IPS DF 6.9 (cell line): ENCODE data around the gene NCKIPSD.
"Not testable (repeated sequence)": the region's sequence is repeated elsewhere in the genome, so short reads cannot be mapped to it uniquely, and the experiment has no call there.

Experiments
- DNase-seq: peaks from one replicate; pipeline ENCODE4 v3.0.0-alpha.2; 2013; ENCODE audit warnings: low read depth, low spot score
- H3K27ac ChIP-seq: one replicate; pipeline ENCODE4 v1.5.1; 2013; ENCODE audit warnings: low read length, control low read depth
- H3K27me3 ChIP-seq: 2 replicates; pipeline ENCODE4 v1.6.1; 2013; ENCODE audit warnings: mild to moderate bottlenecking, low read length; ENCODE audit not compliant: control insufficient read depth, insufficient read depth
- H3K36me3 ChIP-seq: 2 replicates; pipeline ENCODE4 v1.6.1; 2013; ENCODE audit warnings: low read length; ENCODE audit not compliant: control insufficient read depth, insufficient read depth
- H3K4me1 ChIP-seq: 2 replicates; pipeline ENCODE4 v1.6.1; 2013; ENCODE audit warnings: low read length; ENCODE audit not compliant: control insufficient read depth, insufficient read depth
- H3K4me3 ChIP-seq: 2 replicates; pipeline ENCODE4 v1.5.1; 2013; ENCODE audit warnings: mild to moderate bottlenecking, low read length
- H3K9me3 ChIP-seq: 2 replicates; pipeline ENCODE4 v1.6.1; 2013; ENCODE audit warnings: low read length, inconsistent platforms; ENCODE audit not compliant: control insufficient read depth, insufficient read depth
- whole genome bisulfite sequencing: extraction: QIAGEN DNeasy Blood & Tissue Kit; methylation state at CpG from one replicate; pipeline ENCODE4 v1.1.7; 2013; ENCODE audit warnings: mixed read lengths, missing lambda C conversion rate; ENCODE audit not compliant: insufficient read length, insufficient coverage; 5-methylcytosine and 5-hydroxymethylcytosine counted together

NCKIPSD gene

DNA sequence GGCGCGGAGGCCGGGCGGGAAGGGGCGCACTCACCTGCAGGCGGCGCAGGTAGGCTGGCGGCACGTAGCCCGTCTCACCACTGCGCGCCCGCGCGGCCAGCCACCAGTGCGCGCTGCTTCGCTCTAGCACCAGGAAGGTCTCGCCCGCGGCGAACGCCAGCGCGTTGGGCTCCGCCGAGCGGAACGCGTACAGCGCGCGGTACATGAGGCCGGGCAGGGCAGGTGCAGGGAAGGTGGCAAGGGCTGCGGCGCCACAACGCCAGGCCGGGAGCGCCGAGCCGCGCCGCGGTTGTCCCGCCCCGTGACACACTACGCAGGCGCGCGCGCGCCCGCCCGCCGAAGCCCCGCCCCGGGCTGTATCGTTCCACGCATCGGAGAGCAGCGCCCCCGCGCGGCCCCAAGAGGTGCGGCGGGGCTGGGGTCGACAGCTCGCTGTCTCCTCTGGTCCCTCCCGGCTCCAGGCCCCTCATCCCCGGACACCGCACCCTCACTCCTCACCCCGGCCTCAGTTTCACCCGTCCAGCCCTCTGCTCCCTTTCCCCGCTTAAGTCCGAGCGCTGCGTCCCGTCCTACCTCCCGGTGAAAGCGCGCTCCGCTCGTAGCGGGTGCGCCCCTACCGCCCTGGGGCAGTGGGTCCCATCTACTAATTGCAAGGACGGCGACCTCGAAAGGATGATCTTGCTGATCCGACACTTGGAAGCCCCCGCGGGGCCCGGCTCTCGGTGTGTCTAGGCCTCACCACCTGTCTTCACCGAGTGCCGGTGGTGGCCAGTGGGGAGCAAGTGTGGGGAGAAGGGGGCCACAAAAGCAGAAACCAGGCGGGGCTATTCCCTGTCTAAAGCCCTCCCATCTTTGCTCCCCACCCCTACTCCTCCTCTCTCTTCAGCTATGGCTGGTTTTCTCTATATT lies at the start of gene NCKIPSD:
TSS of gene NCKIPSD (minus strand) at position 313 of the 909 bp plus-strand sequence. CDS start at position 205, 108 bp downstream.
- WGBS: no CpG with 5 or more reads among the region's 97 CpGs
- H3K4me1 ChIP-seq: 0 out of 2 replicates have a peak, but pooled peaks cover 3% of the 10 kb centered on the region
- no peak for DNase-seq
- no peaks in the 10 kb centered on the region for H3K9me3 ChIP-seq
- no peak within 1 kb of the TSS for H3K27ac ChIP-seq
- H3K36me3 ChIP-seq: peaks cover 41% of the 10 kb centered on the region
- H3K27me3 ChIP-seq: no peaks in the 10 kb centered on the region
- peak within 1 kb of the TSS; percentile 79 for H3K4me3 ChIP-seq

DNA sequence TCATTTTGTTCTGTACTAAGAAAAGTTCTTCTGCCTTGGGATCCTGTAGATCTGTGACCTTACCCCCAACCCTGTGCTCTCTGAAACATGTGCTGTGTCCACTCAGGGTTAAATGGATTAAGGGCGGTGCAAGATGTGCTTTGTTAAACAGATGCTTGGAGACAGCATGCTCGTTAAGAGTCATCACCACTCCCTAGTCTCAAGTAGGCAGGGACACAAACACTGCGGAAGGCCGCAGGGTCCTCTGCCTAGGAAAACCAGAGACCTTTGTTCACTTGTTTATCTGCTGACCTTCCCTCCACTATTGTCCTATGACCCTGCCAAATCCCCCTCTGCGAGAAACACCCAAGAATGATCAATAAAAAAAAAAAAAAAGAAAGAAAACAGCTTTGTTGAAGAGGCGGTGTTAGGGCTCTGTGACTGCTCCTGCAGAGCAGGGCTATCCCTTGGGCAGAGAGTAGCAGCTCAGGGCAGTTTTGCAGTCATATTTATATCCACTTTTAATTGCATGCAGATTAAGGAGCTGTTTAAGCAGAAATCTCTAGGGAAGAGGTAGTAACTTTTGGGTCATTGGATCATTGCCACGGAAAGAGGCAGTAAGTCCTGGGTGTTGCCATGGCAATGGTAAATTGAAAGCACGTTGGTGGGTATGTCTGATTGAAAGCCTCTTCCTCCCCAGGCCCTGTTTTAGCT lies 49.5 kb upstream of the NCKIPSD start:
- not testable (repeated sequence) for H3K9me3 ChIP-seq, H3K36me3 ChIP-seq, H3K4me1 ChIP-seq, H3K4me3 ChIP-seq, DNase-seq, H3K27me3 ChIP-seq, H3K27ac ChIP-seq
- no CpG with 5 or more reads among the region's 8 CpGs for WGBS

DNA sequence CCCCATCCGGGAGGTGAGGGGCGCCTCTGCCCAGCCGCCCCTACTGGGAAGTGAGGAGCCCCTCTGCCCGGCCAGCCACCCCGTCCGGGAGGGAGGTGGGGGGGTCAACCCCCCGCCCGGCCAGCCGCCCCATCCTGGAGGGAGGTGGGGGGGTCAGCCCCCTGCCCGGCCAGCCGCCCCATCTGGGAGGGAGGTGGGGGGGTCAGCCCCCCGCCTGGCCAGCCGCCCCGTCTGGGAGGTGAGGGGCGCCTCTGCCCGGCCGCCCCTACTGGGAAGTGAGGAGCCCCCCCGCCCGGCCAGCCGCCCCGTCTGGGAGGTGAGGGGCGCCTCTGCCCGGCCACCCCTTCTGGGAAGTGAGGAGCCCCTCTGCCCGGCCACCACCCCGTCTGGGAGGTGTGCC lies 48.8 kb upstream of the NCKIPSD start:
- H3K27ac ChIP-seq, DNase-seq, H3K4me3 ChIP-seq, H3K9me3 ChIP-seq, H3K27me3 ChIP-seq, H3K36me3 ChIP-seq, H3K4me1 ChIP-seq: not testable (repeated sequence)
- WGBS: no CpG with 5 or more reads among the region's 25 CpGs

DNA sequence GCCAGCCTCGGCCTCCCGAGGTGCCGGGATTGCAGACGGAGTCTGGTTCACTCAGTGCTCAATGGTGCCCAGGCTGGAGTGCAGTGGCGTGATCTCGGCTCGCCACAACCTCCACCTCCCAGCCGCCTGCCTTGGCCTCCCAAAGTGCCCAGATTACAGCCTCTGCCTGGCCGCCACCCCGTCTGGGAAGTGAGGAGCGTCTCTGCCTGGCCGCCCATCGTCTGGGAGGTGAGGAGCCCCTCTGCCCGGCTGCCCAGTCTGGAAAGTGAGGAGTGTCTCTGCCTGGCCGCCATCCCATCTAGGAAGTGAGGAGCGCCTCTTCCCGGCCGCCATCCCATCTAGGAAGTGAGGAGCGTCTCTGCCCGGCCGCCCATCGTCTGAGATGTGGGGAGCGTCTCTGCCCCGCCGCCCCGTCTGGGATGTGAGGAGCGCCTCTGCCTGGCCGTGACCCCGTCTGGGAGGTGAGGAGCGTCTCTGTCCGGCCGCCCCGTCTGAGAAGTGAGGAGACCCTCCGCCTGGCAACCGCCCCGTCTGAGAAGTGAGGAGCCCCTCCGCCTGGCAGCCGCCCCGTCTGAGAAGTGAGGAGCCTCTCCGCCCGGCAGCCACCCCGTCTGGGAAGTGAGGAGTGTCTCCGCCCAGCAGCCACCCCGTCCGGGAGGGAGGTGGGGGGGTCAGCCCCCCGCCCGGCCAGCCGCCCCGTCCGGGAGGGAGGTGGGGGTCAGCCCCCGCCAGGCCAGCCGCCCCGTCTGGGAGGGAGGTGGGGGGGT lies 48.2 kb upstream of the NCKIPSD start:
- H3K36me3 ChIP-seq, H3K27me3 ChIP-seq, H3K4me3 ChIP-seq, H3K9me3 ChIP-seq, H3K4me1 ChIP-seq, DNase-seq, H3K27ac ChIP-seq: not testable (repeated sequence)
- WGBS: no CpG with 5 or more reads among the region's 53 CpGs

DNA sequence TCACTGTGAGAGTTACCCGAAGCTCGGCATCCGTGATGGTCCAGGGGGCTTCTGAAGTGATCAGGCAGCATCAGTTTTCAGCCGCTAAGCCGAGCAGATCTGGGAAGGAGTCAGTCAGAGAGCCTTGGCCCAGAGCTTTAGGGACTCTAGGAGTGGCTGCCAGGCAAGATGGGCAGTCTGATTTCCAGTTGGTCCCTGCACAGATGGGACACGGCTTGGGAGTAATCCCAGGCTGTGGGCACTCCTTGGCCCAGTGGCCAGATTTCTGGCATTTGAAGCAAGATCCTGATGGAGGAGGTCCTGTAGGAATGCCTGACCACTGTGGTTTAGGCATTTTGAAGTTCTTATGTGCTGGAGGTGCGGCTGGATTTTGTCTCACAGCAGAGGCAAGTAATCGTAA lies 41.8 kb upstream of the NCKIPSD start:
- H3K27me3 ChIP-seq: no peaks in the 10 kb centered on the region
- WGBS: no CpG with 5 or more reads among the region's 8 CpGs
- H3K9me3 ChIP-seq: no peaks in the 10 kb centered on the region

DNA sequence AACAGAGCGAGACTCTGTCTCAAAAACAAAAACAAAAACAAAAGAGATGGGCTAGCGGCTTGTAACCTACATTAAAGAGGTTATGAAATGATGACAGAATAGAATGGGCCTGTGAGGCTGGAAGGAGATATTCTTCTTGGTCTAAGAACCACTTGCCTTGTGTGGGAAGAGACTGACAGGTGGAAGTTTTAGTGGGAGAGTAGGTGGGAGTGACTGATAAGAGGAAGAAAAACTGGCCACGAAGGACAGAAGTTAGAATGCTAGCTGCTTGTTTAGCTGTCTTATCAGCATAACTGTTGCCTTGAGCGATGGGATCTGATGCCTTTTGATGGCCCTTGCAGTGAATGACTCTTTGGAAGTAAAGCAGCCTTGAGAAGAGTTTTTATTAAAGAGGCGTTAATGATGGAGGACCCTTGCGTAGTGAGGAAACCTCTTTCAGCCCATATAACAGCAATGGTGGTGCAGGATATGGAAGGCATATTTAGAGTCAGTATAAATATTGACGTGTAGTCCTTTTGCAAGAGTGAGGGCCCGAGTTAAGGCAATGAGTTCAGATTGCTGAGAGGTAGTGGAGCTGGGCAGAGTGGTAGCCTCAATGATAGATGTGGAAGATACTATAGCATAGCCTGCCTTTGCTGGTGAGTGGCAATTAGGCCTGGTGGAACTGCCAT lies 39.6 kb upstream of the NCKIPSD start:
- not testable (repeated sequence) for H3K27me3 ChIP-seq, H3K36me3 ChIP-seq, H3K4me3 ChIP-seq, H3K4me1 ChIP-seq, H3K27ac ChIP-seq, DNase-seq, H3K9me3 ChIP-seq
- no CpG with 5 or more reads among the region's 8 CpGs for WGBS

More for the DNA sequence above, 41.8 kb upstream of the NCKIPSD start:
- H3K27ac ChIP-seq: no peak overlapping the region
- DNase-seq: no peak
- H3K4me1 ChIP-seq: no peaks in the 10 kb centered on the region
- H3K36me3 ChIP-seq: no peaks in the 10 kb centered on the region
- no peak overlapping the region for H3K4me3 ChIP-seq

DNA sequence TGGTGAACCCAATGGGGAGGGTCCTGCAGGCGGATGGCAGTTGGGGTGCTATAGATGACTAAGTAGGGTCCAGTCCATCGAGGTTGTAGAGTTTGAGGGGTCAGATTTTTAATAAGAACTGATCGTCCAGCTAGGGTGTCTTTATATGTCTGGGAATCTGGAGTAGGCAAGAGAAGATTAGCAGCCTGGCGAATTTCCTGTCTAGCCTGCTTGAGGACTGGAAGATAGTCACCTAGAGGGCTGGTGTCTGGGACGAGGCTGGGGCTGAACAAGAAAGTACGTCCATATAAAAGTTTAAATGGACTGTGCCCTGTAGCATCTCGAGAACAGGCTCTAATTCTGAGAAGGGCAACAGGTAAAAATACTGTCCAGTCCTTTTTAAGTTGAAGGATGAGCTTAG lies 38.0 kb upstream of the NCKIPSD start:
- no peak overlapping the region for H3K27ac ChIP-seq
- no peak overlapping the region for H3K4me3 ChIP-seq
- no peaks in the 10 kb centered on the region for H3K4me1 ChIP-seq
- H3K9me3 ChIP-seq: no peaks in the 10 kb centered on the region
- DNase-seq: no peak
- no peaks in the 10 kb centered on the region for H3K27me3 ChIP-seq
- no peaks in the 10 kb centered on the region for H3K36me3 ChIP-seq
- whole genome bisulfite sequencing: no CpG with 5 or more reads among the region's 7 CpGs

DNA sequence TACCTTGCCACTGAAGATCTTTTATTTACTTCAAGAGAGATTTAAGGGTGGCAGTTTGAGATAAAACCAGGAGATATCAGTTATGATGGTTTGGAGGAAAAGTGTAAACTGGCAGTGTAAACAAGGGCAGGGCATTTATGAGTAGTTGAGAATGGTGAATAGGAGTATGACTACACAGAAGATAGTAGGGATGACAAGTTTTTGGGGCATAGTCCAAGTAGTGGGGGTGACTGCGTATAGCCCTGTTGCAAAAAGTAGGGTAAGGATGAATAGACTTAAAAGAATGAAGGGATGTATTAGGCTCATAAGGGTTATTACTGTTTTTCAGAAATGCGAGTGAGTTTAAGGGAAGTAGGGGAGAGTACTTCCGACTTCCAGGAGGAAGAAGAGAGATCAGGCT lies 37.6 kb upstream of the NCKIPSD start:
- not testable (repeated sequence) for DNase-seq, H3K36me3 ChIP-seq, H3K4me1 ChIP-seq, H3K4me3 ChIP-seq, H3K9me3 ChIP-seq, H3K27me3 ChIP-seq, H3K27ac ChIP-seq
- 100% methylated on average over 1 of the region's 3 CpGs for WGBS

DNA sequence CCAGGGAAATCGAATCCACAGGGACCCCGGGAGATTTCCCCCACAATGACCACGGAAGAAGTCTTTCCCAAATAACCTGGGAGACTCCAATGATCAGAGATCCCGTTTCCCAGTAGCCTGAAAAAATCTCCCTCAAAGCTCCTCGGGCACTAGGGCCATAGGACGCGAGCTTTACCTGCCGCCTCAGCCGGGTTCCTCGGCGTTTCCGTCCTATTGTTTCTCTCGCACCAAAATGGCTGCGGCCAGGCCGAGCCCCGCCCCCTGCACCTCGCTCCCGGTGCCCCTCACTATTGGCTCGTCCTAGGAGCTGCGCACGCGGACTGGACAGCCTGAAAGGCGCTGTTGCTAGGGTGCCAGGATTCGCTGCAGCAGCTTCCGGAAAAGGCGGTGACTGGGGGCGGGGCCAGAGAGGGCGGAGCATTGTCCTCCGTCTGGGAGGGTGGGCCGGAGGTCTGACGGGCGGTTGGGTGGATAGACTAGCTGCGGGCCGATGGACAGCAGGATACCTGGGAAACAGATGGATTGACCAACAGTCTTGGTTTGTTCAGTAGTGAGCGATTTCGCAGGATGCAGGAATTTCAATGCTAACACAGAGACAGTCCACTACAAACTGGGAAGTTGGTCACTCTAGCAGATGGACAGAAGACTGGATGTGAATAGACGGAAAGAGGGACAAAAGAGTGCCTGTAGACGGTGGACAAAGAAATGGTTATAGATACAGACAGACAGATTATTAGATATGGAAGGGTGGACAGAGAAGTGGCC lies 31.4 kb upstream of the NCKIPSD start, which contains the start of gene IP6K2:
TSS of gene IP6K2 (minus strand) at position 240 of the 765 bp plus-strand sequence. CDS start 21,930 bp downstream, outside the sequence.
- DNase-seq: peak; percentile 96
- 0 out of 2 replicates have a peak, but pooled peaks cover 2% of the 10 kb centered on the region for H3K4me1 ChIP-seq
- no peaks in the 10 kb centered on the region for H3K36me3 ChIP-seq
- no peak within 1 kb of the TSS for H3K27ac ChIP-seq
- H3K27me3 ChIP-seq: no peaks in the 10 kb centered on the region
- no CpG with 5 or more reads among the region's 38 CpGs for WGBS
- H3K4me3 ChIP-seq: peak within 1 kb of the TSS; percentile 100
- no peaks in the 10 kb centered on the region for H3K9me3 ChIP-seq
